WTC11 (cell line): ENCODE measurements around the gene SPRR2E. TPM values are rescaled to one million over a fixed set of nuclear protein-coding genes. Genes with fewer than 3 reads are reported as not detected.
"Not testable (repeated sequence)": the region's sequence is repeated elsewhere in the genome, so short reads cannot be mapped to it uniquely, and the experiment has no call there.

Experiments used
- ATAC-seq: fragments of 200-7000 bp; cut with Tn5 transposase; 2 replicates; pipeline ENCODE4 v1.10.0; 2021; ENCODE audit warnings: mild to moderate bottlenecking, moderate library complexity
- CTCF ChIA-PET: fragments of 300-600 bp; sonication (Branson Sonifier 250); formaldehyde crosslinking; loops from one replicate; lab custom pipeline; 2021; ENCODE audit warnings: antibody characterized with exemption; lab: Charles Lee
- POLR2A ChIA-PET: fragments of 350-600 bp; sonication (Branson Sonifier 250); formaldehyde crosslinking; loops from one replicate; lab custom pipeline; 2021; ENCODE audit warnings: antibody characterized with exemption; lab: Charles Lee
- DNase-seq: peaks from one replicate; pipeline ENCODE4 v3.0.0; 2021; ENCODE audit warnings: low spot score
- H3K27ac Mint-ChIP-seq: 2 replicates; pipeline ENCODE4 v1.8.0; 2021; ENCODE audit warnings: mixed read lengths
- H3K27me3 Mint-ChIP-seq: 2 replicates; pipeline ENCODE4 v1.8.0; 2021; ENCODE audit warnings: low read depth, mild to moderate bottlenecking, moderate library complexity, mixed read lengths
- H3K36me3 Mint-ChIP-seq: 2 replicates; pipeline ENCODE4 v1.8.0; 2021; ENCODE audit warnings: mixed read lengths
- H3K4me1 Mint-ChIP-seq: 2 replicates; pipeline ENCODE4 v1.8.0; 2022; ENCODE audit warnings: mixed read lengths
- H3K4me3 Mint-ChIP-seq: 2 replicates; pipeline ENCODE4 v1.8.0; 2021; ENCODE audit warnings: mild to moderate bottlenecking, moderate library complexity, mixed read lengths
- H3K9me3 Mint-ChIP-seq: 2 replicates; pipeline ENCODE4 v1.8.0; 2021; ENCODE audit warnings: mixed read lengths
- ATF1 ChIP-seq: sonication (generic); formaldehyde crosslinking; IDR thresholded peaks from 2 replicates; pipeline ENCODE4 v1.8.1; 2023; ENCODE audit warnings: mild to moderate bottlenecking, moderate library complexity, missing genetic modification reagents
- CREM ChIP-seq: sonication (generic); formaldehyde crosslinking; IDR thresholded peaks from 2 replicates; pipeline ENCODE4 v1.8.1; 2022; ENCODE audit warnings: mild to moderate bottlenecking, missing genetic modification reagents, moderate library complexity
- ETV6 ChIP-seq: sonication (generic); formaldehyde crosslinking; IDR thresholded peaks from 2 replicates; pipeline ENCODE4 v1.8.1; 2022; ENCODE audit warnings: mild to moderate bottlenecking, missing genetic modification reagents
- FOXK1 ChIP-seq: sonication (generic); formaldehyde crosslinking; IDR thresholded peaks from 2 replicates; pipeline ENCODE4 v1.8.0; 2022; ENCODE audit warnings: mild to moderate bottlenecking, moderate library complexity, missing genetic modification reagents
- GABPB1 ChIP-seq: sonication (generic); formaldehyde crosslinking; IDR thresholded peaks from 2 replicates; pipeline ENCODE4 v1.8.1; 2023; ENCODE audit warnings: mild to moderate bottlenecking, missing genetic modification reagents
- GTF2I ChIP-seq: fragments of 250-450 bp; sonication (Bioruptor Pico); conservative IDR thresholded peaks from 2 replicates; pipeline ENCODE4 v1.4.0; 2021; ENCODE audit warnings: mild to moderate bottlenecking
- IRF2 ChIP-seq: sonication (generic); formaldehyde crosslinking; IDR thresholded peaks from 2 replicates; pipeline ENCODE4 v1.8.0; 2022; ENCODE audit warnings: low read depth, missing genetic modification reagents, borderline replicate concordance
- JAZF1 ChIP-seq: fragments of 250-450 bp; sonication (Bioruptor Pico); IDR thresholded peaks from 2 replicates; pipeline ENCODE4 v1.9.0; 2021; ENCODE audit warnings: moderate library complexity, mild to moderate bottlenecking, inconsistent platforms
- MXD4 ChIP-seq: fragments of 250-450 bp; sonication (Bioruptor Pico); IDR thresholded peaks from 2 replicates; pipeline ENCODE4 v1.8.0; 2021; ENCODE audit warnings: mild to moderate bottlenecking, moderate library complexity, borderline replicate concordance
- NR3C1 ChIP-seq: sonication (generic); formaldehyde crosslinking; conservative IDR thresholded peaks from 2 replicates; pipeline ENCODE4 v1.8.1; 2023; ENCODE audit warnings: low read depth, mild to moderate bottlenecking, missing genetic modification reagents
- OVOL2 ChIP-seq: fragments of 250-450 bp; sonication (Bioruptor Pico); IDR thresholded peaks from 2 replicates; pipeline ENCODE4 v1.9.0; 2021; ENCODE audit warnings: mild to moderate bottlenecking, borderline replicate concordance
- PRRX2 ChIP-seq: fragments of 250-450 bp; sonication (Bioruptor Pico); IDR thresholded peaks from 2 replicates; pipeline ENCODE4 v1.8.0; 2021; ENCODE audit warnings: mild to moderate bottlenecking
- RELA ChIP-seq: sonication (generic); formaldehyde crosslinking; IDR thresholded peaks from 2 replicates; pipeline ENCODE4 v1.8.1; 2022; ENCODE audit warnings: missing genetic modification reagents, mild to moderate bottlenecking, borderline replicate concordance
- RORB ChIP-seq: fragments of 250-450 bp; sonication (Bioruptor Pico); IDR thresholded peaks from 2 replicates; pipeline ENCODE4 v1.9.0; 2021; ENCODE audit warnings: mild to moderate bottlenecking
- SOX15 ChIP-seq: fragments of 250-450 bp; sonication (Bioruptor Pico); IDR thresholded peaks from 2 replicates; pipeline ENCODE4 v1.9.0; 2021; ENCODE audit warnings: mild to moderate bottlenecking
- SP1 ChIP-seq: sonication (generic); formaldehyde crosslinking; conservative IDR thresholded peaks from 2 replicates; pipeline ENCODE4 v1.8.1; 2022; ENCODE audit warnings: missing genetic modification reagents
- TEAD4 ChIP-seq: sonication (generic); formaldehyde crosslinking; IDR thresholded peaks from 2 replicates; pipeline ENCODE4 v1.8.0; 2022; ENCODE audit warnings: mild to moderate bottlenecking, missing genetic modification reagents
- TP53 ChIP-seq: sonication (generic); formaldehyde crosslinking; IDR thresholded peaks from 2 replicates; pipeline ENCODE4 v1.8.1; 2023; ENCODE audit warnings: mild to moderate bottlenecking, missing genetic modification reagents
- ZNF219 ChIP-seq: sonication (generic); formaldehyde crosslinking; IDR thresholded peaks from 2 replicates; pipeline ENCODE4 v1.8.0; 2023; ENCODE audit warnings: missing genetic modification reagents, mild to moderate bottlenecking, borderline replicate concordance
- ZNF232 ChIP-seq: sonication (generic); formaldehyde crosslinking; IDR thresholded peaks from 2 replicates; pipeline ENCODE4 v1.8.0; 2022; ENCODE audit warnings: mild to moderate bottlenecking, missing genetic modification reagents
- ZNF396 ChIP-seq: fragments of 250-450 bp; sonication (Bioruptor Pico); IDR thresholded peaks from 2 replicates; pipeline ENCODE4 v1.8.0; 2021; ENCODE audit warnings: mild to moderate bottlenecking, moderate library complexity, borderline replicate concordance
- ZNF671 ChIP-seq: fragments of 250-450 bp; sonication (Bioruptor Pico); IDR thresholded peaks from 2 replicates; pipeline ENCODE4 v1.8.0; 2021; ENCODE audit warnings: mild to moderate bottlenecking
- total RNA-seq: library from RNA; stranded (reverse); gene quantifications from 3 replicates; pipeline ENCODE4 v1.2.3, GENCODE V29; 2021
- TF ChIP-seq, protein P1 (sequence below): sonication (generic); formaldehyde crosslinking; conservative IDR thresholded peaks from 2 replicates; pipeline ENCODE4 v1.8.1; 2022; ENCODE audit warnings: mild to moderate bottlenecking, missing genetic modification reagents
- TF ChIP-seq, protein P2 (sequence below): fragments of 250-450 bp; sonication (Bioruptor Pico); IDR thresholded peaks from 2 replicates; pipeline ENCODE4 v2.1.2; 2022; ENCODE audit warnings: mild to moderate bottlenecking, moderate library complexity
- TF ChIP-seq, protein P3 (sequence below): sonication (generic); formaldehyde crosslinking; IDR thresholded peaks from 2 replicates; pipeline ENCODE4 v1.8.0; 2022; ENCODE audit warnings: mild to moderate bottlenecking, missing genetic modification reagents

Gene SPRR2E
- total RNA-seq, 1 experiment from 2014 or later, result not detected

DNA sequence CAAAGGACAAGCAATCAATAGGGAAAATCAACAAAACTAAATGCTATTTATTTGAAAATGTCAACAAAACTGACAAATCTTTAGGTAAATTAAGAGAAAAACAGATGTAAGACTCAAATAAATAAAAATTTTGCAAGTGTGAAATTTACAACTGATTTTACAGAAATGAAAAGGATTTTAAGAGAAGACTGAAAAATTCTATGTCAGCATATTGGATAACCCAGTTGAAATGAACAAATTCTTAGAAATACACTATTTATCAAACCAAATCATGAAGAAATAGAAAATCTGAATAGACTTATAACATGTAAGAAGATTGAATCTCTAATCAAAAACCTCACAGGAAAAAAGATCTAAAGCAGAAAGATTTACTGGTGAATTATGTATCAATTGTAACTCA lies 26.6 kb upstream of the SPRR2E start:
- Mint-ChIP-seq H3K9me3 (peaks cover 42% of the 10 kb centered on the region), H3K27ac (no peak overlapping the region), H3K27me3 (peaks cover 9% of the 10 kb centered on the region), H3K4me1 (peaks cover 51% of the 10 kb centered on the region), H3K4me3 (no peak overlapping the region), H3K36me3 (peaks cover 34% of the 10 kb centered on the region)
- ATAC-seq (no peak), DNase-seq (no peak)
- TF ChIP-seq ZNF671 (CRISPR knock-in tag) (no peak), PRRX2 (CRISPR knock-in tag) (no peak), SOX15 (CRISPR knock-in tag) (no peak), FOXK1 (CRISPR knock-in tag) (no peak), ATF1 (CRISPR knock-in tag) (no peak), ZNF396 (CRISPR knock-in tag) (no peak), GABPB1 (CRISPR knock-in tag) (no peak), TP53 (CRISPR knock-in tag) (no peak), IRF2 (CRISPR knock-in tag) (no peak), TEAD4 (CRISPR knock-in tag) (no peak), SP1 (CRISPR knock-in tag) (no peak), MXD4 (CRISPR knock-in tag) (no peak), CREM (CRISPR knock-in tag) (no peak), RELA (CRISPR knock-in tag) (no peak), OVOL2 (CRISPR knock-in tag) (no peak), ZNF219 (CRISPR knock-in tag) (no peak)
- TF ChIP-seq, protein P1, sequence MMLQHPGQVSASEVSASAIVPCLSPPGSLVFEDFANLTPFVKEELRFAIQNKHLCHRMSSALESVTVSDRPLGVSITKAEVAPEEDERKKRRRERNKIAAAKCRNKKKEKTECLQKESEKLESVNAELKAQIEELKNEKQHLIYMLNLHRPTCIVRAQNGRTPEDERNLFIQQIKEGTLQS, result no peak
- POLR2A ChIA-PET, result no interaction called here
- CTCF ChIA-PET, result no interaction called here

DNA sequence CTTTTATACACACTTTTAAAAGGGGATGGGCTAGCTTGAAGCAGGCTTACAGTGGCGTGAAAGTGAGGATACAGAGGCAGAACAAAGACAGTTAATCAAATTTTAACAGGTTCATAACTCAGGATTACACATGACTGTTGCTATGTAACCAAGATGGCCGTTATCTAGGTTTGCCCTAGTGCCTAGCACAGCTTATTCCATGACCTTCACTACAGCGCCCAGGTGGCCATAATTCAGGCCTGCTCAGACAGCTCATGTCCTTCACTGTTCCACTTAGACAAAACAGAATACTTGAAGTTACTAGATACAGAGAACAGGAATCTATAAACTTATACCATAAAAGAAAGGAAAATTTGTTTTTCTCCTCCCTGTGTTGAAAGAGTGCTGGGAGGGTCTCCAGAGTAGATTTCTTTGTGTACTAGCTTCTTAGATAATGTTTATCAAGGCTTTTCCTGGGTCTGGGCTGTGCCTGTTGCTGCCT lies 25.2 kb upstream of the SPRR2E start:
- TF ChIP-seq ETV6 (CRISPR knock-in tag) (no peak), IRF2 (CRISPR knock-in tag) (no peak), JAZF1 (CRISPR knock-in tag) (no peak), GTF2I (no peak), ZNF232 (CRISPR knock-in tag) (no peak), NR3C1 (no peak), RORB (CRISPR knock-in tag) (no peak)
- TF ChIP-seq, protein P2, sequence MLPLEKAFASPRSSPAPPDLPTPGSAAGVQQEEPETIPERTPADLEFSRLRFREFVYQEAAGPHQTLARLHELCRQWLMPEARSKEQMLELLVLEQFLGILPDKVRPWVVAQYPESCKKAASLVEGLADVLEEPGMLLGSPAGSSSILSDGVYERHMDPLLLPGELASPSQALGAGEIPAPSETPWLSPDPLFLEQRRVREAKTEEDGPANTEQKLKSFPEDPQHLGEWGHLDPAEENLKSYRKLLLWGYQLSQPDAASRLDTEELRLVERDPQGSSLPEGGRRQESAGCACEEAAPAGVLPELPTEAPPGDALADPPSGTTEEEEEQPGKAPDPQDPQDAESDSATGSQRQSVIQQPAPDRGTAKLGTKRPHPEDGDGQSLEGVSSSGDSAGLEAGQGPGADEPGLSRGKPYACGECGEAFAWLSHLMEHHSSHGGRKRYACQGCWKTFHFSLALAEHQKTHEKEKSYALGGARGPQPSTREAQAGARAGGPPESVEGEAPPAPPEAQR (CRISPR knock-in tag), result no peak
- TF ChIP-seq, protein P3, sequence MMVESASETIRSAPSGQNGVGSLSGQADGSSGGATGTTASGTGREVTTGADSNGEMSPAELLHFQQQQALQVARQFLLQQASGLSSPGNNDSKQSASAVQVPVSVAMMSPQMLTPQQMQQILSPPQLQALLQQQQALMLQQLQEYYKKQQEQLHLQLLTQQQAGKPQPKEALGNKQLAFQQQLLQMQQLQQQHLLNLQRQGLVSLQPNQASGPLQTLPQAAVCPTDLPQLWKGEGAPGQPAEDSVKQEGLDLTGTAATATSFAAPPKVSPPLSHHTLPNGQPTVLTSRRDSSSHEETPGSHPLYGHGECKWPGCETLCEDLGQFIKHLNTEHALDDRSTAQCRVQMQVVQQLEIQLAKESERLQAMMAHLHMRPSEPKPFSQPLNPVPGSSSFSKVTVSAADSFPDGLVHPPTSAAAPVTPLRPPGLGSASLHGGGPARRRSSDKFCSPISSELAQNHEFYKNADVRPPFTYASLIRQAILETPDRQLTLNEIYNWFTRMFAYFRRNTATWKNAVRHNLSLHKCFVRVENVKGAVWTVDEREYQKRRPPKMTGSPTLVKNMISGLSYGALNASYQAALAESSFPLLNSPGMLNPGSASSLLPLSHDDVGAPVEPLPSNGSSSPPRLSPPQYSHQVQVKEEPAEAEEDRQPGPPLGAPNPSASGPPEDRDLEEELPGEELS (CRISPR knock-in tag), result no peak
- peaks cover 3% of the 10 kb centered on the region; the same call in 1 of the 2 replicates for H3K27me3 Mint-ChIP-seq
- H3K4me1 Mint-ChIP-seq, result peaks cover 42% of the 10 kb centered on the region
- POLR2A ChIA-PET, result no interaction called here
- H3K27ac Mint-ChIP-seq, result no peak overlapping the region
- H3K36me3 Mint-ChIP-seq, result peaks cover 20% of the 10 kb centered on the region
- ATAC-seq, result no peak
- H3K9me3 Mint-ChIP-seq, result peaks cover 28% of the 10 kb centered on the region
- CTCF ChIA-PET, result no interaction called here
- H3K4me3 Mint-ChIP-seq, result no peak overlapping the region
- DNase-seq, result no peak

DNA sequence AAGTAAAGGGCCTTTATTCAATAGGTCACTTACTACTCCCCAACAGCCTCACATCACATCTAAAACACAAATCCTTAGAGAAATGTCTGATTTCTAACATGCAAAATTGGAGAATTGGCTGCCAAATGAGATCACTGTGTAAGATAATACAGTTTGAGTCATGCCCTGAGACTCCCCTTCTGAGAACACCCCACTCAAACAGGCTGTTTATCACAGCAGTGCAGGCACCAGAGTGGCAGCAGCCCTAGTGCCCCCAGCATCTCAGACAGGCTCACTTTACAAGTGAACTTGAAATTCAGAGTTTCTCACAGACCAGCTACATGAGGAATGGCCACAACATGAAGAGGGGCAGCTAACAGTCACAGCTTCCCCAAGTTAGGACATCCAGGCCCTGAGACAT lies 20.9 kb upstream of the SPRR2E start:
- ATAC-seq, H3K4me3 Mint-ChIP-seq, CTCF ChIA-PET, DNase-seq, POLR2A ChIA-PET, H3K36me3 Mint-ChIP-seq, H3K9me3 Mint-ChIP-seq, H3K27me3 Mint-ChIP-seq, H3K27ac Mint-ChIP-seq: not testable (repeated sequence)
- peaks cover 16% of the 10 kb centered on the region for H3K4me1 Mint-ChIP-seq
